HCT116 (cell line): Measurements from ENCODE around the gene PDCD1LG2. TPM values are rescaled to one million over a fixed set of nuclear protein-coding genes. Genes with fewer than 3 reads are reported as not detected.

Experiments used
- ATAC-seq: fragments of 200-7000 bp; cut with Tn5 transposase; 2 replicates; pipeline ENCODE4 v1.9.1; 2020; ENCODE audit warnings: mild to moderate bottlenecking, moderate library complexity
- BruUV-seq: library from RNA; stranded (reverse); fragments of 400-500 nt; replicated peaks from 2 replicates; lab custom pipeline; 2021; lab: Mats Ljungman, UMichigan
- CTCF ChIA-PET: fragments of 300-600 bp; sonication (Branson Sonifier 250); formaldehyde crosslinking; loops from one replicate; lab custom pipeline; 2021; ENCODE audit warnings: antibody characterized with exemption; lab: Charles Lee
- POLR2A ChIA-PET: fragments of 300-600, 350-600 bp; sonication (Branson Sonifier 250); formaldehyde crosslinking; loops from one replicate; lab custom pipeline; 2021; ENCODE audit warnings: antibody characterized with exemption; lab: Charles Lee
- RAD21 ChIA-PET, 2 experiments: fragments of 300-600 bp; sonication (Branson Sonifier 250); formaldehyde crosslinking; loops; one replicate each; lab custom pipeline; 2023; ENCODE audit warnings: low total read pairs in 2 of 2; ENCODE audit not compliant: uncharacterized antibody in 2 of 2, unreplicated experiment in 2 of 2, low non-redundant PET in 1 of 2; lab: Charles Lee
- DNase-seq: peaks from one replicate; pipeline ENCODE4 v3.0.0-alpha.2; 2010; ENCODE audit warnings: low read depth, low spot score
- H2AFZ ChIP-seq: fragments of 200-600 bp; shearing (Covaris generic), sonication (generic); 2 replicates; pipeline ENCODE4 v1.6.1; 2017; ENCODE audit warnings: low read depth, mixed run types, mixed read lengths, antibody characterized with exemption, low read length; ENCODE audit not compliant: poor library complexity, severe bottlenecking
- H3K27ac ChIP-seq: 2 replicates; pipeline ENCODE4 v1.5.1; 2012; ENCODE audit warnings: low read depth, low read length
- H3K27me3 ChIP-seq: fragments of 200-600 bp; sonication (generic); 2 replicates; pipeline ENCODE4 v1.6.1; 2016; ENCODE audit warnings: mixed run types, low read length, mixed read lengths; ENCODE audit not compliant: insufficient read depth
- H3K36me3 ChIP-seq, 2 experiments: fragments of 200-500 bp in 1 of 2; fragments of 200-600 bp in 1 of 2; sonication (Bioruptor generic) in 1 of 2; sonication (generic) in 1 of 2; 2 replicates each; pipeline versions ENCODE4 v1.5.1 to v1.6.1; 2014 to 2016; ENCODE audit warnings: low read length in 2 of 2, inconsistent platforms in 1 of 2, mixed read lengths in 1 of 2, mixed run types in 1 of 2; ENCODE audit not compliant: insufficient read depth in 2 of 2, control insufficient read depth in 1 of 2
- H3K4me1 ChIP-seq, 2 experiments: fragments of 200-600 bp in 1 of 2; sonication (generic) in 1 of 2; 2 replicates each; pipeline versions ENCODE4 v1.5.1 to v1.6.1; 2012 to 2017; ENCODE audit warnings: low read length in 2 of 2, inconsistent platforms in 1 of 2, mild to moderate bottlenecking in 1 of 2, mixed read lengths in 1 of 2, mixed run types in 1 of 2, moderate library complexity in 1 of 2; ENCODE audit not compliant: insufficient read depth in 2 of 2, control insufficient read depth in 1 of 2
- H3K4me2 ChIP-seq: fragments of 200-600 bp; sonication (generic); 2 replicates; pipeline ENCODE4 v1.6.1; 2017; ENCODE audit warnings: mixed run types, low read length, mixed read lengths
- H3K4me3 ChIP-seq, 2 experiments: fragments of 200-600 bp in 1 of 2; sonication (generic) in 1 of 2; replicated peaks in 1 of 2; 2 replicates each; pipeline ENCODE4 v1.5.1; 2011 to 2016; ENCODE audit warnings: low read length in 2 of 2, control low read depth in 1 of 2, low read depth in 1 of 2, mild to moderate bottlenecking in 1 of 2, mixed read lengths in 1 of 2, mixed run types in 1 of 2
- H3K79me2 ChIP-seq: fragments of 200-600 bp; sonication (generic); 2 replicates; pipeline ENCODE4 v1.6.1; 2017; ENCODE audit warnings: mild to moderate bottlenecking, mixed run types, low read length, moderate library complexity, mixed read lengths; ENCODE audit not compliant: insufficient read depth
- H3K9ac ChIP-seq: fragments of 200-600 bp; sonication (generic); 2 replicates; pipeline ENCODE4 v1.6.1; 2016; ENCODE audit warnings: low read length, mixed read lengths
- H3K9me2 ChIP-seq: fragments of 200-600 bp; sonication (generic), shearing (Covaris generic); 2 replicates; pipeline ENCODE4 v1.6.1; 2017; ENCODE audit warnings: mixed run types, mild to moderate bottlenecking, moderate library complexity; ENCODE audit not compliant: insufficient read depth
- H3K9me3 ChIP-seq, 2 experiments: fragments of 200-500 bp in 1 of 2; fragments of 200-600 bp in 1 of 2; sonication (Bioruptor generic) in 1 of 2; sonication (generic) in 1 of 2; 2 replicates each; pipeline ENCODE4 v1.6.1; 2014 to 2017; ENCODE audit warnings: low read length in 2 of 2, mixed read lengths in 2 of 2, inconsistent platforms in 1 of 2, low read depth in 1 of 2, mild to moderate bottlenecking in 1 of 2, mixed run types in 1 of 2, moderate library complexity in 1 of 2; ENCODE audit not compliant: control insufficient read depth in 1 of 2, insufficient read depth in 1 of 2
- H4K20me1 ChIP-seq: fragments of 200-600 bp; sonication (generic), shearing (Covaris generic); 2 replicates; pipeline ENCODE4 v1.6.1; 2017; ENCODE audit warnings: mixed run types, mild to moderate bottlenecking, moderate library complexity; ENCODE audit not compliant: insufficient read depth
- ATF3 ChIP-seq: IDR thresholded peaks from 2 replicates; pipeline ENCODE4 v1.6.1; 2012
- CBX3 ChIP-seq: IDR thresholded peaks from 2 replicates; pipeline ENCODE4 v1.6.1; 2012; ENCODE audit warnings: low read depth
- CEBPB ChIP-seq: IDR thresholded peaks from 2 replicates; pipeline ENCODE4 v1.6.1; 2012; ENCODE audit warnings: low read depth
- EZH2phosphoT487 ChIP-seq: fragments of 200-600 bp; IDR thresholded peaks from 2 replicates; pipeline ENCODE4 v1.6.1; 2018; ENCODE audit warnings: antibody characterized with exemption, borderline replicate concordance
- FOSL1 ChIP-seq: IDR thresholded peaks from 2 replicates; pipeline ENCODE4 v1.6.1; 2012; ENCODE audit warnings: low read depth
- JUND ChIP-seq: IDR thresholded peaks from 2 replicates; pipeline ENCODE4 v1.6.1; 2012
- POLR2AphosphoS5 ChIP-seq: IDR thresholded peaks from 2 replicates; pipeline ENCODE4 v1.6.1; 2011; ENCODE audit warnings: mild to moderate bottlenecking, low read depth, low read length, moderate library complexity
- RAD21 ChIP-seq: IDR thresholded peaks from 2 replicates; pipeline ENCODE4 v1.6.1; 2012; ENCODE audit warnings: low read depth, mild to moderate bottlenecking
- REST ChIP-seq: IDR thresholded peaks from 2 replicates; pipeline ENCODE4 v1.6.1; 2012; ENCODE audit warnings: low read depth
- SIN3A ChIP-seq: IDR thresholded peaks from 2 replicates; pipeline ENCODE4 v1.6.1; 2012; ENCODE audit warnings: low read depth
- SP1 ChIP-seq: IDR thresholded peaks from 2 replicates; pipeline ENCODE4 v1.6.1; 2012; ENCODE audit warnings: low read depth
- SRF ChIP-seq: IDR thresholded peaks from 2 replicates; pipeline ENCODE4 v1.6.1; 2012; ENCODE audit warnings: low read depth
- TCF7L2 ChIP-seq: IDR thresholded peaks from 2 replicates; pipeline ENCODE4 v1.7.0; 2011; ENCODE audit warnings: borderline replicate concordance, inconsistent platforms; ENCODE audit not compliant: insufficient read depth, insufficient read length; ENCODE audit errors: extremely low read depth
- YY1 ChIP-seq: IDR thresholded peaks from 2 replicates; pipeline ENCODE4 v1.6.1; 2011; ENCODE audit warnings: low read length, low read depth, moderate library complexity, mild to moderate bottlenecking; ENCODE audit not compliant: insufficient replicate concordance; ENCODE audit errors: extremely low read depth
- ZFX ChIP-seq: fragments of 450-650 bp; IDR thresholded peaks from 2 replicates; pipeline ENCODE4 v1.6.1; 2017
- ZNF274 ChIP-seq: fragments of 200-500 bp; sonication (Bioruptor generic); IDR thresholded peaks from 2 replicates; pipeline ENCODE4 v1.6.1; 2014; ENCODE audit warnings: mild to moderate bottlenecking, low read depth, low read length, inconsistent platforms
- intact Hi-C: fragments of 100-400 bp; cut with micrococcal nuclease; formaldehyde crosslinking; loops from 2 replicates; pipeline ENCODE4 v1.10.0; 2022
- total RNA-seq: library from RNA; stranded (reverse); gene quantifications from one replicate; pipeline ENCODE4 v1.2.1, GENCODE V29; 2021; ENCODE audit not compliant: unreplicated experiment
- TF ChIP-seq, protein P1 (sequence below), 3 experiments: fragments of 200-600 bp in 1 of 3; sonication (generic) in 1 of 3; IDR thresholded peaks in 2 of 3; conservative IDR thresholded peaks in 1 of 3; 2 replicates each; pipeline ENCODE4 v1.5.1; 2012 to 2017; ENCODE audit warnings: low read depth in 2 of 3, low read length in 2 of 3, antibody characterized with exemption in 1 of 3, borderline replicate concordance in 1 of 3, control low read depth in 1 of 3, mild to moderate bottlenecking in 1 of 3, mixed read lengths in 1 of 3, mixed run types in 1 of 3, moderate library complexity in 1 of 3; ENCODE audit not compliant: insufficient read depth in 1 of 3
- TF ChIP-seq, protein P2 (sequence below): IDR thresholded peaks from 2 replicates; pipeline ENCODE4 v1.6.1; 2012

The PDCD1LG2 gene
- total RNA-seq, 1 experiment from 2014 or later = not detected

- no peak overlapping the region for H3K27ac ChIP-seq
- ATAC-seq (no peak), DNase-seq (no peak)
- BruUV-seq = no TSS peak
- H3K4me2 ChIP-seq = no peak overlapping the region
- H3K36me3 ChIP-seq = no peaks in the 10 kb centered on the region
- intact Hi-C loops = loop anchor here (10.0 kb wide), 1 partner anchor 56 kb away; no protein-coding TSS in a partner anchor
- no peaks in the 10 kb centered on the region for H3K9me2 ChIP-seq
- no peak overlapping the region for H3K9ac ChIP-seq
- TF ChIP-seq SP1 (no peak), REST (no peak), ZFX (no peak), CEBPB (no peak), TCF7L2 (no peak), POLR2AphosphoS5 (no peak), YY1 (no peak), EZH2phosphoT487 (no peak), SIN3A (no peak), ZNF274 (no peak), RAD21 (no peak), CBX3 (no peak), ATF3 (no peak), FOSL1 (no peak), SRF (no peak), JUND (no peak)
- TF ChIP-seq, protein P1, sequence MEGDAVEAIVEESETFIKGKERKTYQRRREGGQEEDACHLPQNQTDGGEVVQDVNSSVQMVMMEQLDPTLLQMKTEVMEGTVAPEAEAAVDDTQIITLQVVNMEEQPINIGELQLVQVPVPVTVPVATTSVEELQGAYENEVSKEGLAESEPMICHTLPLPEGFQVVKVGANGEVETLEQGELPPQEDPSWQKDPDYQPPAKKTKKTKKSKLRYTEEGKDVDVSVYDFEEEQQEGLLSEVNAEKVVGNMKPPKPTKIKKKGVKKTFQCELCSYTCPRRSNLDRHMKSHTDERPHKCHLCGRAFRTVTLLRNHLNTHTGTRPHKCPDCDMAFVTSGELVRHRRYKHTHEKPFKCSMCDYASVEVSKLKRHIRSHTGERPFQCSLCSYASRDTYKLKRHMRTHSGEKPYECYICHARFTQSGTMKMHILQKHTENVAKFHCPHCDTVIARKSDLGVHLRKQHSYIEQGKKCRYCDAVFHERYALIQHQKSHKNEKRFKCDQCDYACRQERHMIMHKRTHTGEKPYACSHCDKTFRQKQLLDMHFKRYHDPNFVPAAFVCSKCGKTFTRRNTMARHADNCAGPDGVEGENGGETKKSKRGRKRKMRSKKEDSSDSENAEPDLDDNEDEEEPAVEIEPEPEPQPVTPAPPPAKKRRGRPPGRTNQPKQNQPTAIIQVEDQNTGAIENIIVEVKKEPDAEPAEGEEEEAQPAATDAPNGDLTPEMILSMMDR (IDR thresholded peaks at IDR 0.05 in 2 of 3, conservative IDR thresholded peaks at IDR 0.05 in 1 of 3; ENCODE audit: borderline replicate concordance in 1 of 3, insufficient read depth in 1 of 3, low read depth in 2 of 3, low read length in 2 of 3) = no peak
- TF ChIP-seq, protein P2, sequence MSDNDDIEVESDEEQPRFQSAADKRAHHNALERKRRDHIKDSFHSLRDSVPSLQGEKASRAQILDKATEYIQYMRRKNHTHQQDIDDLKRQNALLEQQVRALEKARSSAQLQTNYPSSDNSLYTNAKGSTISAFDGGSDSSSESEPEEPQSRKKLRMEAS = no peak
- H3K79me2 ChIP-seq = no peaks in the 10 kb centered on the region
- H3K4me3 ChIP-seq = no peak overlapping the region
- no peak overlapping the region for H2AFZ ChIP-seq
- no peaks in the 10 kb centered on the region for H3K4me1 ChIP-seq
- RAD21 ChIA-PET = no interaction called here
- no peaks in the 10 kb centered on the region for H4K20me1 ChIP-seq
- no peaks in the 10 kb centered on the region for H3K27me3 ChIP-seq
- no peaks in the 10 kb centered on the region for H3K9me3 ChIP-seq
- POLR2A ChIA-PET = no interaction called here
- CTCF ChIA-PET = interaction anchor here (0.7 kb wide), 1 partner anchor 82 kb away, joined by 3 read pairs; no protein-coding TSS in a partner anchor
Observed at GRCh38 chr9:5518171-5518936, 8.0 kb downstream of the PDCD1LG2 start.
